Measurements from ENCODE around the gene HYAL3. TPM values are rescaled to one million over a fixed set of nuclear protein-coding genes. Genes with fewer than 3 reads are reported as not detected.

HYAL3 gene
- total and polyA plus RNA-seq, 2 of the 8 experiments (the other 6 are each of a cell fraction or from before 2014, with no cell fraction given), result 3.2 to 12.2 TPM

DNA sequence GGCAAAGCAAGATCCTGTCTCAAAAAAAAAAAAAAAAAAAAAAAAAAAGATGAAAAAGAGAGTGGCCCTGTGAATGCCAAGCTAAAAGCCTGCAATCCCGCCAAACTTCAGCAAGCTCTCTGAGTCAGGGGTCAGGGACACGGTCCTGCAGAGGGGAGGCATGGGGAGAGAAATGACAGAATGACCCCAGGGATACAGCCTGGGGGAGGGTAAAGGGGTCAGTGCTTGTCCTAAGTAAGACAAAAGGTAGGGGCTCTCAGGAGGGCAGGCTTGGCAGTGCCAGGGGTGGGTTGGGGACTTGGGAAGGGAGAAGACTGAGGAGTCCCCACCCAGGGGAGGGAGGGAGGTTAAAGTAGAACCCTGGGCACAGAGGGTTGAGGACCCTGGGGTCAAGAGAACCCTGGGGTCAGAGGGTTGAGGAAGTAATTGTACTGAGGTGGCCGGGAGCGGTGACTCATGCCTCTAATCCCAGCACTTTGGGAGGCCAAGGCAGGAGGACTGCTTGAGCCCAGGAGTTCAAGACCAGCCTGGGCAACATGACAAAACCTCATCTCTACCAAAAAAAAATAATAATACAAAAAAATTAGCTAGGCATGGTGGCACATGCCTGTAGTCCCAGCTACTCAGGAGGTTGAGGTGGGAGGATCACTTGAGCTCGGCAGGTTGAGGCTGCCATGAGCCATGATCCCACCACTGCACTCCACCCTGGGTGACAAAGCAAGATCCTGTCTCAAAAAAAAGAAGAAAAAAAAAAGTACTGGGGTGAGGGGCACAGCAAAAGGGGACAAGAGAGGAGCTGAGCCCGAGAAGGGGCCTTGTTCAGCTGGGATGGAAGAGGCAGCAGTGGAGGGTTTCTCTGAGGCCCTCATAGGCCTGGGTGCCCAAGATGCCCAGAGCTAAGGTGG lies 35.5 kb downstream of the HYAL3 start (continued):
- TF ChIP-seq YY1 (IDR thresholded peaks at IDR 0.05; ENCODE audit: low read depth, low read length) (no peak), SRF (IDR thresholded peaks at IDR 0.05; ENCODE audit: low read depth, low read length) (no peak), KDM5A (IDR thresholded peaks at IDR 0.05; ENCODE audit: low read length) (no peak), CTBP2 (IDR thresholded peaks at IDR 0.05; ENCODE audit: borderline replicate concordance, insufficient read depth, insufficient read length, low read length) (no peak), CHD2 (IDR thresholded peaks at IDR 0.05; ENCODE audit: low read length) (no peak), TCF12 (IDR thresholded peaks at IDR 0.05; ENCODE audit: low read depth, low read length) (no peak), EZH2 (IDR thresholded peaks at IDR 0.05; ENCODE audit: low read depth, low read length, severe bottlenecking) (no peak), RFX5 (IDR thresholded peaks at IDR 0.05; ENCODE audit: borderline replicate concordance, low read depth, low read length) (no peak), KDM1A (IDR thresholded peaks at IDR 0.05; ENCODE audit: borderline replicate concordance, low read length) (no peak), POLR2A (IDR thresholded peaks at IDR 0.05; ENCODE audit: control extremely low read depth in 1 of 2, low read depth in 2 of 2, low read length in 2 of 2) (no peak; a peak in 1 of 3 replicates)

Data from H1 (cell line).